Duodenal mucosa (tissue), 2 donors: ENCODE measurements around the gene ATP8B4.
A peak's percentile ranks its signal among the peaks of the same experiment; 100 is the strongest.

Experiments used
- H3K27ac ChIP-seq: one replicate; pipeline ENCODE4 v1.7.0; 2013; ENCODE audit warnings: low read depth, low read length
- H3K27me3 ChIP-seq, 2 donors: one replicate each; pipeline ENCODE4 v1.7.0; 2013; ENCODE audit warnings: low read length in 2 of 2, control low read depth in 1 of 2; ENCODE audit not compliant: insufficient read depth in 2 of 2, control insufficient read depth in 1 of 2
- H3K36me3 ChIP-seq, 2 donors: one replicate each; pipeline ENCODE4 v1.7.0; 2013; ENCODE audit warnings: low read length in 2 of 2, control low read depth in 1 of 2; ENCODE audit not compliant: insufficient read depth in 2 of 2, control insufficient read depth in 1 of 2
- H3K4me1 ChIP-seq, 2 donors: one replicate each; pipeline ENCODE4 v1.7.0; 2013; ENCODE audit warnings: low read length in 2 of 2, control low read depth in 1 of 2; ENCODE audit not compliant: insufficient read depth in 2 of 2, control insufficient read depth in 1 of 2
- H3K4me3 ChIP-seq, 2 donors: one replicate each; pipeline ENCODE4 v1.7.0; 2013; ENCODE audit warnings: low read length in 2 of 2, low read depth in 1 of 2
- H3K9ac ChIP-seq, 2 donors: one replicate each; pipeline ENCODE4 v1.7.0; 2013; ENCODE audit warnings: low read length in 2 of 2, low read depth in 1 of 2
- H3K9me3 ChIP-seq, 2 donors: one replicate each; pipeline ENCODE4 v1.7.0; 2013; ENCODE audit warnings: low read length in 2 of 2, control low read depth in 1 of 2; ENCODE audit not compliant: control insufficient read depth in 1 of 2

Gene ATP8B4

GRCh38 chr15:50127255-50127777 lies 8.3 kb upstream of the ATP8B4 start:
- no peak overlapping the region for H3K9ac ChIP-seq
- H3K4me1 ChIP-seq, result no peaks in the 10 kb centered on the region
- H3K27me3 ChIP-seq, result no peaks in the 10 kb centered on the region
- H3K27ac ChIP-seq, result no peak overlapping the region
- H3K36me3 ChIP-seq, result no peaks in the 10 kb centered on the region
- H3K4me3 ChIP-seq, result no peak overlapping the region
- peaks cover 3 to 6% of the 10 kb centered on the region in 2 donors for H3K9me3 ChIP-seq

GRCh38 chr15:50126072-50126471 lies 7.0 kb upstream of the ATP8B4 start:
- H3K9me3 ChIP-seq, result peaks cover 3 to 6% of the 10 kb centered on the region in 2 donors
- H3K9ac ChIP-seq, result no peak overlapping the region
- no peaks in the 10 kb centered on the region for H3K36me3 ChIP-seq
- H3K4me3 ChIP-seq, result no peak overlapping the region
- H3K4me1 ChIP-seq, result no peaks in the 10 kb centered on the region
- no peaks in the 10 kb centered on the region for H3K27me3 ChIP-seq
- no peak overlapping the region for H3K27ac ChIP-seq

- Histone ChIP-seq H3K4me1 (no peaks in the 10 kb centered on the region), H3K36me3 (no peaks in the 10 kb centered on the region), H3K4me3 (no peak overlapping the region), H3K27me3 (no peaks in the 10 kb centered on the region), H3K27ac (no peak overlapping the region), H3K9me3 (peaks cover 3 to 6% of the 10 kb centered on the region in 2 donors), H3K9ac (no peak overlapping the region)
Observed at GRCh38 chr15:50124631-50125030, 5.6 kb upstream of the ATP8B4 start.

GRCh38 chr15:50123861-50124557 lies 5.0 kb upstream of the ATP8B4 start:
- Histone ChIP-seq H3K36me3 (no peaks in the 10 kb centered on the region), H3K9ac (no peak overlapping the region), H3K27ac (no peak overlapping the region), H3K4me3 (no peak overlapping the region), H3K9me3 (peaks cover 3 to 6% of the 10 kb centered on the region in 2 donors), H3K4me1 (no peaks in the 10 kb centered on the region), H3K27me3 (no peaks in the 10 kb centered on the region)

- Histone ChIP-seq H3K27ac (no peak overlapping the region), H3K4me3 (no peak overlapping the region), H3K27me3 (no peaks in the 10 kb centered on the region), H3K4me1 (no peaks in the 10 kb centered on the region), H3K36me3 (no peaks in the 10 kb centered on the region), H3K9ac (no peak overlapping the region), H3K9me3 (peaks cover 3 to 6% of the 10 kb centered on the region in 2 donors)
Observed at GRCh38 chr15:50120729-50121128, 1.7 kb upstream of the ATP8B4 start.

- Histone ChIP-seq H3K4me1 (no peaks in the 10 kb centered on the region), H3K27ac (no peak overlapping the region), H3K27me3 (no peaks in the 10 kb centered on the region), H3K9me3 (no peaks in the 10 kb centered on the region), H3K4me3 (no peak overlapping the region), H3K9ac (no peak overlapping the region), H3K36me3 (no peaks in the 10 kb centered on the region)
Observed at GRCh38 chr15:50117431-50118027, 1.5 kb downstream of the ATP8B4 start.

GRCh38 chr15:50116477-50116876 lies 2.6 kb downstream of the ATP8B4 start:
- H3K9me3 ChIP-seq, result no peaks in the 10 kb centered on the region
- no peak overlapping the region for H3K9ac ChIP-seq
- H3K4me1 ChIP-seq, result no peaks in the 10 kb centered on the region
- H3K36me3 ChIP-seq, result no peaks in the 10 kb centered on the region
- no peak overlapping the region for H3K4me3 ChIP-seq
- H3K27ac ChIP-seq, result no peak overlapping the region
- no peaks in the 10 kb centered on the region for H3K27me3 ChIP-seq

GRCh38 chr15:50113992-50114780 lies 4.8 kb downstream of the ATP8B4 start:
- Histone ChIP-seq H3K9ac (no peak overlapping the region), H3K27me3 (no peaks in the 10 kb centered on the region), H3K27ac (no peak overlapping the region), H3K9me3 (no peaks in the 10 kb centered on the region), H3K4me3 (no peak overlapping the region), H3K4me1 (no peaks in the 10 kb centered on the region), H3K36me3 (no peaks in the 10 kb centered on the region)

- no peaks in the 10 kb centered on the region for H3K27me3 ChIP-seq
- no peaks in the 10 kb centered on the region for H3K36me3 ChIP-seq
- H3K9me3 ChIP-seq, result no peaks in the 10 kb centered on the region
- peak overlapping the region in 1 of 2 donors; percentile 5 for H3K4me3 ChIP-seq
- no peak overlapping the region for H3K27ac ChIP-seq
- H3K9ac ChIP-seq, result no peak overlapping the region
- no peaks in the 10 kb centered on the region for H3K4me1 ChIP-seq
Observed at GRCh38 chr15:50113187-50113505, 5.9 kb downstream of the ATP8B4 start.

GRCh38 chr15:50112488-50113186 lies 6.4 kb downstream of the ATP8B4 start:
- Histone ChIP-seq H3K27ac (no peak overlapping the region), H3K9ac (no peak overlapping the region), H3K4me1 (no peaks in the 10 kb centered on the region), H3K9me3 (no peaks in the 10 kb centered on the region), H3K4me3 (peak overlapping the region in 1 of 2 donors; percentile 5), H3K27me3 (no peaks in the 10 kb centered on the region), H3K36me3 (no peaks in the 10 kb centered on the region)
